NCI-H510A treated with DMSO at 0.1 percent for 48 hours (cell line): ENCODE measurements around the gene NAV3.

Experiments used
- DNase-seq: peaks from one replicate; lab custom pipeline; 2025; lab: John Stamatoyannopoulos, UW

Gene NAV3

GRCh38 chr12:78120306-78120705 is 289.6 kb downstream of the NAV3 start:
- no peak for DNase-seq

DNA sequence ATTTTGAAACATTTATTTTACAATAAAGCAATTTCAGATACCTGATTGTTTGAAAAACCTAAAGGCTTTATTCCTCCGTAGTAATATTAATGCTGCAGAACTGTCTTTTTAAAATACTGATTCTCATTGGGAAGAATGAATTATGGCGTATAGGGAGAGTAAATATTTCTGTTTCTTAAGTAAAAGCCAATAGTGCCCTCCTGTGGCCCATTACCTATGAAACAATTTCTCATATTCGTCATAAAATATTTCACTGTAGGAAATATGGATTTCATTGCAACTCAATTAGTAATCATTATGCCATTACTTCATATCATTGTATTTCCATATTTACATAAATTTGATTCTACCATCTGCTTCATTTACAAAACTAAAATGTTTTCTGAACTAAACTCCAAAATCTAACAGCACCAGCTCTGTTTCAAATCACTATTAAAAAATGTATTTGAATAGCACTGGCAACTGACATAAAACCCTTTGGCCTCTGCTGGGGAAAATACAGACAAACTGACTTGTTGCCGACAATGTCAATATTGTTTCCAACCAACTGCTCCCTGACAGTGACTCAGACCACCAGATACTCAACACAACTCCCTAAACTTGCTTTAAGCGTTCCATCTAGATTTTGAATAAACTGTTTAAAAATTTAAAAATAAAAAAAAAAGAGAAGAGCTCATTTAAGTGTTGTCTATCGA is 290.3 kb downstream of the NAV3 start:
- DNase-seq: peak; percentile 55

DNA sequence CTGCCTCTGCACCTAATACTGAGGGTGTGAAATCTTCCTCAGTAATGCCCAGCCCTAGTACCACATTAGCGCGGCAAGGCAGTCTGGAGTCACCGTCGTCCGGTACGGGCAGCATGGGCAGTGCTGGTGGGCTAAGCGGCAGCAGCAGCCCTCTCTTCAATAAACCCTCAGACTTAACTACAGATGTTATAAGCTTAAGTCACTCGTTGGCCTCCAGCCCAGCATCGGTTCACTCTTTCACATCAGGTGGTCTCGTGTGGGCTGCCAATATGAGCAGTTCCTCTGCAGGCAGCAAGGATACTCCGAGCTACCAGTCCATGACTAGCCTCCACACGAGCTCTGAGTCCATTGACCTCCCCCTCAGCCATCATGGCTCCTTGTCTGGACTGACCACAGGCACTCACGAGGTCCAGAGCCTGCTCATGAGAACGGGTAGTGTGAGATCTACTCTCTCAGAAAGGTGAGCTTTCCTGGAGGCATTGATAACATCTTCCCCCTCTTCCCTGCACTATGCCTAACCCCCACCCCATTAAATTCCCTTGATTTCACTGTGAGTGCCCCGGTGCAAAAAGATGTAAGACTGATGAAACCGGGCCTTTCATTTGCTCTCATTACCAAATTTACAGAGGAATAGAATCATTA is 291.4 kb downstream of the NAV3 start:
- no peak for DNase-seq

DNA sequence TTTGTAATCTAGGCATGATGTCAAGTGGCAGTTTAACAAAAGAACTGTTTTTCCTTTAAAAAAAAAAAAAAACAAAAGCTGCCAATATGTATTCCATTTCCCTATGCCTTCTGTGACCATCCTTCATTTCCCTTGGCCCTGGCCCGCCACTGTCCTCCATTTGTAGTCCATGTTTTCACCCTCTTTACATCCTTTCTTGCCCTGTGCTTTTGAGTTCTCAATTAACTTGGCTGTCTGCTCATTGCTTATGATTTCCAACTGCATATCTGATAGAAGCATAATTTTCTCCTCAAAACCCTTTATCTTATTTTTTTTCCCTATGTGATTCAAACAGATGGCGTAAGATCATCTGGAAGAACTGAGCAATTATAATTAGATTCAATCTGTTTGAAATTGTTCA is 297.5 kb downstream of the NAV3 start:
- DNase-seq: no peak

- no peak for DNase-seq
Measured at GRCh38 chr12:78143717-78144116, 313.0 kb downstream of the NAV3 start.

- DNase-seq: no peak
Measured at GRCh38 chr12:78145398-78145797, 314.7 kb downstream of the NAV3 start.

DNA sequence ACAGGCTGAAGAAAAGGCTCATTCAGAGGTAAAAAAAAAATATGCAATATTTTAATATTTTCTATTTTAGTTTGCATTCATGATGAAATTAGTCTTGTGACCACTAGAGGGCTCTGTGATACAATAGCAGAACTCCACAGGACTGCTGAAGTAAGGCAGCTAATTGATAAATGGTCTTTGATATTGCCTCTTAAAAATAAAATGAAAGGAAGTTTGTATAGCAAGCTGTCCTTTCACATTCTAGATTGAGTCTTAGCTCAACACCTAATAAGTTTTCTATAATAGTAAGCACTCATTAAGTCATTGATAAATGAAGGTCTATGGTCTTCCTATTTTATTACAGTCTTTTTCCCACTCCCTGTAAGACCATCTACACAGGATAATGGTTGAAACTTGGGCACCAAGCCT is 315.7 kb downstream of the NAV3 start:
- DNase-seq: peak; percentile 72

- no peak for DNase-seq
Measured at GRCh38 chr12:78149459-78149858, 318.8 kb downstream of the NAV3 start.

GRCh38 chr12:78155546-78155945 is 324.9 kb downstream of the NAV3 start:
- DNase-seq: no peak

DNA sequence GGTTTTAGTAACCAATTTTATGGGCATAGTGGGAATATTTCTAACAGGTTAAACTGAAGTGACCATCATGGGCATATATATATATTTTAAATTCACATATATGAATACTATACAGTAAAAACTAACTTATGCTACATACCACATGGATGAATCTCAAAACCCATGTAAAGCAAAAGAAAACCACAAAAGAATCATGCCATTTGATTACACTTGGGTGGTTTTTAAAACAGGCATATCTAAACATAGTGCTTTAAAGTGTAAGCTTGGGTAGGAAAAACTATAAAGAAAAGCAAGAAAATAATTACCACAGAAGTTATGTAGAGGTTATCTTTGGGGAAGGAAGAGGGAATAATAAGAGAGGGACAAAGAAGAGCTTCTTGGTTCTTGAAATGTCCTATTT is 326.1 kb downstream of the NAV3 start:
- no peak for DNase-seq

DNA sequence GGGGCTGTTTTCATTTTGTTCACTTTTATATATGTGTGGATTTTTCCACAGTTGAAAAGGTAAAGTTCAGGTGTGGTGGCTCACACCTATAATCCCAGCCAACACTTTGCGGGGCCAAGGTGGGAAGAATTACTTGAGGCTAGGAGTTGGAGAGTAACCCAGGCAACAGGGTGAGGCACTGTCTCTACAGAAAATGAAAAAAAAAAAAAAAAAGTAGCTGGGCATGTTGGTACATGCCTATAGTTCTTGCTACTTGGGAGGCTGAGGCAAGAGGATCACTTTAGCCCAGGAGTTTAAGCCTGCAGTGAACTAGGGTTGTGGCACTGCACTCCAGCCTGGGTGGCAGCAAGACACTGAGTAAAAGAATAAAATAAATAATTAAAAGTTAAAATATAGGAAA is 326.5 kb downstream of the NAV3 start:
- DNase-seq: no peak

GRCh38 chr12:78164154-78164553 is 333.5 kb downstream of the NAV3 start:
- no peak for DNase-seq

GRCh38 chr12:78167510-78167909 is 336.8 kb downstream of the NAV3 start:
- DNase-seq: no peak

GRCh38 chr12:78171061-78171460 is 340.4 kb downstream of the NAV3 start:
- no peak for DNase-seq

- DNase-seq: no peak
Measured at GRCh38 chr12:78176643-78177042, 345.9 kb downstream of the NAV3 start.

DNA sequence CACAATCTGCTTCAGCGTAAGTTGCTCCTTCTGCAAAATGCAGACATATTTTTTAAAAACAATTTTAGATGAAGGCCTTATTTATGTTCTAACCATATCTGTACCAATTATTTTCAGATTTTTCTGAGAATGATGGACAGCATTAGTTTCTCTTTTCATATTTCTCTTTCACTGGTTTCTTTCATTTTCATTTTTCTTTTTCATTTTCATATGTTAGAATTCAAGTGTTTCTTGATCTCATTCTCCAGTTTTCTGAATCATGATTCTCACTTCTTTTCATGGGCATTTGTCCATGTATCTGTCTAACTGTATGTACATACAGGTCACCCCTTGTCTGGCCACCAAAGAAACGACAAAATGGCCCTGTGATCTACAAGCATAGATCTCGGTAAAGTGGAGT is 346.6 kb downstream of the NAV3 start:
- DNase-seq: no peak

GRCh38 chr12:78179346-78179745 is 348.7 kb downstream of the NAV3 start:
- DNase-seq: no peak

- peak; percentile 93 for DNase-seq
Measured at GRCh38 chr12:78181544-78182162, 351.0 kb downstream of the NAV3 start.

DNA sequence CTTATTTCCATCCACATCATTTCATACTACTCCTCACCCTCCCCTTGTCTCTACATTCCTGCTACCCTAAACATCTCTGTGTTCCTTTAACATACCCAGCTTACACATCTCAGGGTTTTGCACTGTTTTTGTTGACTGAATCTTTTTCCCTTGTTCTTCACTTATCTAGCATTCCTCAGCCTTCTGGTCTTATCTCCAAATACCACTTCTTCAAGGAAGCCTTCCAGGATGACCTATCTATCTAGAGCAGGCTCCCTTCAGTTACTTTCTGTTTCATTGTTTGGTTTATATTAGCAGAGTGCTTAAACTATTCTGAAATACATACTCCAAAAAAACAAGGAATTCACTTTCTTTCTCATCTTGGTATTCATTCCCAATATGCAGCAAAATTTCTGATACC is 353.1 kb downstream of the NAV3 start:
- no peak for DNase-seq

GRCh38 chr12:78185109-78185508 is 354.4 kb downstream of the NAV3 start:
- DNase-seq: no peak

GRCh38 chr12:78185651-78186050 is 355.0 kb downstream of the NAV3 start:
- no peak for DNase-seq

- no peak for DNase-seq
Measured at GRCh38 chr12:78186670-78187069, 356.0 kb downstream of the NAV3 start.

DNA sequence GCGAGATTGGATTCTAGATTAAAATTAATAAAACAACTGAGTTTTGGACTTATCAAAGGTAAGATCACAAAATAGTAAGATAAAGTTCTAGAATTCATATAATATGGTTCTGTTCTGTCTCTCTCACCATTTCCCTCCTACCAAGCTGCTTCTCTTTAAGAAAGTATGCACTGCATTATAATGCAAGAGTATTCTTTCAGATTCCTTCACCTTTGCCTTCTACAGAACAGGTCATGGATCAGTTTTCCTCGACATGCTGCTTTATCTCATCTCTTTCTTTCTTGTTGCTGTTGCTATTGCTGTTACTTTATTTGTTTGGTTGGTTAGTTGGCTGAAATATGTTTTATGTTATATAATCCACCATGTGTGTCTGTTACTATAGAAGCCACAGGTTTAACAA is 357.0 kb downstream of the NAV3 start:
- DNase-seq: no peak

GRCh38 chr12:78189656-78190055 is 359.0 kb downstream of the NAV3 start:
- DNase-seq: no peak
